ENCODE results near the gene ZMYND8. TPM values are rescaled to one million over a fixed set of nuclear protein-coding genes. Genes with fewer than 3 reads are reported as not detected.

Gene ZMYND8
- total and polyA plus RNA-seq, 2 donors (not counting 1 experiment from before 2014, with no cell fraction given): 12.6 to 13.0 TPM

DNA sequence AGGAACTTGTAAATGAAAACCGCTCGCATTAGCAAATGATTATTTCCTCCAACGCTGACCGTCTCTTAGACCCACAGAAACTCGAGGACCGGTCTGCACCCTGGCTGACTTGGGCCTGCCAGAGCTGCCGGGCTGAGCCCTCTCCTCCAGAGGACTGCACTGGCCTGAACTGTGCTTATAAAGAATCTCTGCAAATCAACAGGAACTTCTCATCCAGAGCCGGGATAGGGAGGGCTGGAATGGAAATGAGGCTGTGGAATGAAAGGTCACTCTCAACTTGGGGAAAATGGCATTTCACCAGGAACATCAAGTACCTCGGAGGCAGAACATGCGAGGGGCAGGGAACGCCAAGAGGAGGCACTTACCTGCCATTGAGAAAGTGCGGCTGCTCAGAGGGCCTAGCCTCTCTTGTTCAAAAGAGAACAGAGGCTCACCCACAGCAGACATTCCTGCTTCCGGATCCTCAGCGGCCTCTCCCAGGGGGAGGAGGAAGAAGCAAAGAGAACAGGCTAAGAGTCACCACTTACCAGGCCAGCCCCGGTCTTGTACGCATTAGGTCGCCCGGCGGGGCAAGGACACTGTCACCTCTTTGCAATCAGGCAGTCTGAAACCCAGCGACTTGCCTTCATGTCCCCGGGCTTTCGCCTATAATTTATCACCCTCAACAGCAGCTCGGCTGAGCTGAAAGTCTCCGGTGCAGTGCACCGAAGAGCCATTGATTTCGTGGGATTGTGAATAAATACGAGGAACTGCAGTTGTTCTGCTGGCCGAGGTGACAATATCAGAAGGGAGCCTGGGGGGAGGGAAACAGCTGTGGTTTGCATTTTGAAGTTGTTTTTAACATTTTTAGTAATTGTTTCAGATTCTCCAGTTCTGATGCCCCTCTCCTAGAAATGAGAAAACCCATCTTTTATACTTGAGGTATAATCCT lies 37.6 kb downstream of the ZMYND8 start:
- no peak for TF ChIP-seq EZH2 (IDR thresholded peaks at IDR 0.05; ENCODE audit: low read length, missing control alignments)
- TF ChIP-seq, protein P1, sequence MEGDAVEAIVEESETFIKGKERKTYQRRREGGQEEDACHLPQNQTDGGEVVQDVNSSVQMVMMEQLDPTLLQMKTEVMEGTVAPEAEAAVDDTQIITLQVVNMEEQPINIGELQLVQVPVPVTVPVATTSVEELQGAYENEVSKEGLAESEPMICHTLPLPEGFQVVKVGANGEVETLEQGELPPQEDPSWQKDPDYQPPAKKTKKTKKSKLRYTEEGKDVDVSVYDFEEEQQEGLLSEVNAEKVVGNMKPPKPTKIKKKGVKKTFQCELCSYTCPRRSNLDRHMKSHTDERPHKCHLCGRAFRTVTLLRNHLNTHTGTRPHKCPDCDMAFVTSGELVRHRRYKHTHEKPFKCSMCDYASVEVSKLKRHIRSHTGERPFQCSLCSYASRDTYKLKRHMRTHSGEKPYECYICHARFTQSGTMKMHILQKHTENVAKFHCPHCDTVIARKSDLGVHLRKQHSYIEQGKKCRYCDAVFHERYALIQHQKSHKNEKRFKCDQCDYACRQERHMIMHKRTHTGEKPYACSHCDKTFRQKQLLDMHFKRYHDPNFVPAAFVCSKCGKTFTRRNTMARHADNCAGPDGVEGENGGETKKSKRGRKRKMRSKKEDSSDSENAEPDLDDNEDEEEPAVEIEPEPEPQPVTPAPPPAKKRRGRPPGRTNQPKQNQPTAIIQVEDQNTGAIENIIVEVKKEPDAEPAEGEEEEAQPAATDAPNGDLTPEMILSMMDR (conservative IDR thresholded peaks at IDR 0.05 in 1 of 2, IDR thresholded peaks at IDR 0.05 in 1 of 2; ENCODE audit: low read depth in 1 of 2, low read length in 2 of 2): no peak
- peak overlapping the region; percentile 99 for H3K27ac ChIP-seq (ENCODE audit: insufficient read depth, low read length)
- H2AFZ ChIP-seq (ENCODE audit: low read length): no peak overlapping the region
- H3K36me3 ChIP-seq (ENCODE audit: control insufficient read depth, insufficient read depth, low read length): no peaks in the 10 kb centered on the region
- peaks cover 45% of the 10 kb centered on the region for H3K4me1 ChIP-seq (ENCODE audit: control insufficient read depth, extremely low read depth, insufficient read depth, low read length)
- no peaks in the 10 kb centered on the region for H3K27me3 ChIP-seq (ENCODE audit: control insufficient read depth, insufficient read depth, low read length)
- peak overlapping the region in 3 of 4 experiments; percentile 4 to 27 (median 24) for H3K4me3 ChIP-seq (replicated peaks in 1 of 4; ENCODE audit: control extremely low read depth in 1 of 4, insufficient read depth in 1 of 4, low read depth in 3 of 4, low read length in 4 of 4)
- no peaks in the 10 kb centered on the region for H4K20me1 ChIP-seq (ENCODE audit: control insufficient read depth, extremely low read depth, insufficient read depth, low read length)
- peak overlapping the region; percentile 57 for H3K4me2 ChIP-seq (ENCODE audit: extremely low read depth, insufficient read depth, low read length)
- no peaks in the 10 kb centered on the region for H3K9me3 ChIP-seq (ENCODE audit: control insufficient read depth, insufficient read depth, low read depth, low read length)
- peak; percentile 75 to 89 for DNase-seq (ENCODE audit: low read depth in 2 of 2)
- H3K79me2 ChIP-seq (ENCODE audit: control insufficient read depth, insufficient read depth, low read length): peaks cover 56% of the 10 kb centered on the region
- peak overlapping the region; percentile 57 for H3K9ac ChIP-seq (ENCODE audit: insufficient read depth, low read length)

DNA sequence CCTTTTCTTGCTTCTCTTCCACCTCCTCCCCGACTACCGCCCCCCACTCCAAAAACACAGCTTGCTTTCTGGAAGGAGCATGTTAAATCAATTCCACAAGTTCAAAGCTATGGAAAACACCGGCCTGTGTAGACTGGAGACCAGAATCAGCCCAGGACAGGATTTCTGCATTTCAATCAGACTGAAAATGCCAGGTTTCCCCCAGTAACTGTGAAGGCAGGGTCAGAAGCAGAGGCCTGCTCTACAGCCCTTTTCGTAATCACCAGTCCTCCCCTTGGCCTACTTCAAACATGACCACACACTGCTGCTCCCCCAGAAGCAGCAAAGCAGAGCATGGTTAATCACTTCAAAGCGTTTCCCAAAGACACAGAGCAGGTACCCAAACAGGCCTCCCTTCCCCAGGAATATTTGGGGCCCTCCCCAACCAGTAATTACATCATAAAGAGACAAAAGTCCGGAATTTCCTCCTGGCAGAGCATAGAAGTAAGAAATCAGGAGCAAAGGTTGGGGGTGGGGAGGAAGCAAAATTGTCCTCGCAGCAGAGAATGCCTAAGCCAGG lies 38.4 kb downstream of the ZMYND8 start:
- H2AFZ ChIP-seq (ENCODE audit: low read length): no peak overlapping the region
- H3K9me3 ChIP-seq (ENCODE audit: control insufficient read depth, insufficient read depth, low read depth, low read length): no peaks in the 10 kb centered on the region

More for the DNA sequence above, 38.4 kb downstream of the ZMYND8 start:
- Histone ChIP-seq H3K4me3 (replicated peaks in 1 of 4; ENCODE audit: control extremely low read depth in 1 of 4, insufficient read depth in 1 of 4, low read depth in 3 of 4, low read length in 4 of 4) (peak overlapping the region in 3 of 4 experiments; percentile 4 to 27 (median 24)), H3K9ac (ENCODE audit: insufficient read depth, low read length) (peak overlapping the region; percentile 57), H3K27me3 (ENCODE audit: control insufficient read depth, insufficient read depth, low read length) (no peaks in the 10 kb centered on the region), H3K79me2 (ENCODE audit: control insufficient read depth, insufficient read depth, low read length) (peaks cover 51% of the 10 kb centered on the region), H3K4me1 (ENCODE audit: control insufficient read depth, extremely low read depth, insufficient read depth, low read length) (peaks cover 45% of the 10 kb centered on the region), H3K4me2 (ENCODE audit: extremely low read depth, insufficient read depth, low read length) (peak overlapping the region; percentile 57), H3K36me3 (ENCODE audit: control insufficient read depth, insufficient read depth, low read length) (no peaks in the 10 kb centered on the region), H4K20me1 (ENCODE audit: control insufficient read depth, extremely low read depth, insufficient read depth, low read length) (no peaks in the 10 kb centered on the region), H3K27ac (ENCODE audit: insufficient read depth, low read length) (peak overlapping the region; percentile 99)
- TF ChIP-seq, protein P1 (conservative IDR thresholded peaks at IDR 0.05 in 1 of 2, IDR thresholded peaks at IDR 0.05 in 1 of 2; ENCODE audit: low read depth in 1 of 2, low read length in 2 of 2): no peak
- TF ChIP-seq EZH2 (IDR thresholded peaks at IDR 0.05; ENCODE audit: low read length, missing control alignments): no peak
- peak; percentile 71 to 80 for DNase-seq (ENCODE audit: low read depth in 2 of 2)
